HuH-7 (cell line): ENCODE data around the gene CLASP1.

ENCODE experiments used
- DNase-seq: peaks from one replicate; pipeline ENCODE4 v3.0.0; 2011; ENCODE audit warnings: low spot score

CLASP1 gene

GRCh38 chr2:121539750-121540469 is 109.4 kb downstream of the CLASP1 start:
- no peak for DNase-seq

- DNase-seq, result no peak
These were observed 112.3 kb downstream of the CLASP1 start for GRCh38 chr2:121536850-121537557.

GRCh38 chr2:121536347-121536746 is 112.9 kb downstream of the CLASP1 start:
- no peak for DNase-seq

DNA sequence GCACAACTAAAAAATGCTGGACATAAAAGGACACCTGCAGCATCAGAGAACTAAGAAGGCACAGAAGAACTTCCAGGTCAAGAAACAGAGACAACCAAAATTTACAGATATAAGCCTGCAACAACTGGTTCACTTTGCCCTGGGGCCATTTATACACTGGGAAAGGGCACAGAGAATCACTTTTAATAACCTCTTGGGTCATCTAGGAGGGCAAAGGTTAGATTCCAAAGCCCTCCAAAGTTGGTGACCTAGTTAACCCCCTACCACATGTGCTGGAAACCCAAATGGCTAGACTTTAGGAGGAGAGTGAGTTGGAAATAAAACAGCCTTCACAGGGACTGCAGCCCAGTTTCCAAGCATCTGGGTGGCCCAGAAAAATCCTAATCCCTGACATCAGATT is 115.3 kb downstream of the CLASP1 start:
- DNase-seq, result no peak

GRCh38 chr2:121532894-121533293 is 116.4 kb downstream of the CLASP1 start:
- no peak for DNase-seq

DNA sequence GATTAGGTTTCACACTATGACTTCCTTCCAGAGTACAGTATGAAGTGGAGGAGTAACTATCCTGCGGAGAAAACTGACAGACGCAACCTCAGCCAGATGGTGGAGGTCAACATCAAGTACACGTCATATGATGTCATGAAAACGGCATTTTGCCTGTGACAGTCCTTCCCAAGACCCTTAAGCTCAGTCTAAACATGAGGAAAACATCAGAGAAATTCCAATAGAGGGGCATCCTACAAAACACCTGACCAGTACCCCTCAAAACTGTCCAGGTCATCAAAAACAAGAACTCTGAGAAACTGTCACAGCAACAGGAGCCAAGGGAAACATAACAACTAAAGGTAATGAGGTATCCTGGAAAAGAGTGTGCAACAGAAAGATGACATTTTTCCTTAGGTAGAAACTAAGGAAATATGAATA is 116.9 kb downstream of the CLASP1 start:
- DNase-seq, result no peak

- peak; percentile 67 for DNase-seq
These were observed 119.0 kb downstream of the CLASP1 start for GRCh38 chr2:121530212-121530705.

DNA sequence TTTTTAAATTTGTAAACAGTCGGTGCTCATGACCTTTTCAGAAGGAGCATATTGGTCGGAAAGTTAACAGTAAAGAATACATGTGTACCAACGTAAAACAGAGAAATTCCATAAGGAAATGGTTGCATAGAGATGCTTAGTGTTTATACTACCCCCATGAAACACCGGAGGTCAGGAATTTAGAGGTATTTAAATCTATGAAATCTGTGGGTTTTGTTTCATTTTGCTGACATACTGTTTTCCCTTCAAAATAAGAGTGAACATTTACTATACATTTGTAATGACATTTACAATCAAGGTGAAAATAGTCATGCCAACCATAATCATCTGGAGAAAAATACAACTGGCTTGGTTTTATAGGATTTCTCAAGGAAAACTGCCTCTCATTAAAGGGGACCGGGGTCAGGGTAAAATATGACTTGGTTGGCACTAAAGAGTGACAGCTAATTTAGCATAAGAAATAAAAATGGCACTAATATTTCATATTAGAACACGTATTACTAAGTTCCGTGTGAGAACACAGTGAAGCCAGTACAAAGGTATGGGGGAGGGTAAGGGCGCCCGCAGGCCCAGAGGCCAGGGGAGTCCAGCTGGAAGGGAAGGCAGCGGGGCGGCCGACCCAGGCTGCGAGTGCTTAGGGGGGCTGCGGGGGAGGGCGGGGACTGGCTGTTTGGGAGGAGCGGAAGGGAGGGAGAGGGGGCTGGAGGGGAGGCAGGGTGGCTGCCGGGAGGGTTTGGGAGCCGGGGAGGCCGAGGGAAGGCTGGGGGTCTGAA is 119.6 kb downstream of the CLASP1 start:
- DNase-seq, result peak; percentile 30

- DNase-seq, result no peak
These were observed 122.1 kb downstream of the CLASP1 start for GRCh38 chr2:121527009-121527682.

GRCh38 chr2:121524685-121525425 is 124.4 kb downstream of the CLASP1 start:
- no peak for DNase-seq

GRCh38 chr2:121521359-121521758 is 127.9 kb downstream of the CLASP1 start:
- no peak for DNase-seq

DNA sequence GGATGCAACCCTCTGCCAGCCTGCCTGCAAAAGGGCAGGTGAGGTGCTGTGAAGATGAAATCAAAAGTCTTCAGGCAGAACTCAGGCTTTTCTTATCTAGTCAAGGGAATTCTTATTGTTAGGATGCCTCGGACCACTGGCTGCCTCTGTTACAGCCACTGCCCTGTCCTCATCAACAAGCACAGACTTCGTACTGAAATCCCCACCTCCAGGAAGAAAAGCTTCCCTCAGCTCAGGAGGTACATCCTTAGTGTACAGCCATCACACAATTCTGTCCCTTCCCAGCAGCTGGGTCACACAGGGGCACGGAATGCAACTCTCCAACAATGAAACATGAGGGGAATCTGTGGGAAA is 128.6 kb downstream of the CLASP1 start:
- no peak for DNase-seq

DNA sequence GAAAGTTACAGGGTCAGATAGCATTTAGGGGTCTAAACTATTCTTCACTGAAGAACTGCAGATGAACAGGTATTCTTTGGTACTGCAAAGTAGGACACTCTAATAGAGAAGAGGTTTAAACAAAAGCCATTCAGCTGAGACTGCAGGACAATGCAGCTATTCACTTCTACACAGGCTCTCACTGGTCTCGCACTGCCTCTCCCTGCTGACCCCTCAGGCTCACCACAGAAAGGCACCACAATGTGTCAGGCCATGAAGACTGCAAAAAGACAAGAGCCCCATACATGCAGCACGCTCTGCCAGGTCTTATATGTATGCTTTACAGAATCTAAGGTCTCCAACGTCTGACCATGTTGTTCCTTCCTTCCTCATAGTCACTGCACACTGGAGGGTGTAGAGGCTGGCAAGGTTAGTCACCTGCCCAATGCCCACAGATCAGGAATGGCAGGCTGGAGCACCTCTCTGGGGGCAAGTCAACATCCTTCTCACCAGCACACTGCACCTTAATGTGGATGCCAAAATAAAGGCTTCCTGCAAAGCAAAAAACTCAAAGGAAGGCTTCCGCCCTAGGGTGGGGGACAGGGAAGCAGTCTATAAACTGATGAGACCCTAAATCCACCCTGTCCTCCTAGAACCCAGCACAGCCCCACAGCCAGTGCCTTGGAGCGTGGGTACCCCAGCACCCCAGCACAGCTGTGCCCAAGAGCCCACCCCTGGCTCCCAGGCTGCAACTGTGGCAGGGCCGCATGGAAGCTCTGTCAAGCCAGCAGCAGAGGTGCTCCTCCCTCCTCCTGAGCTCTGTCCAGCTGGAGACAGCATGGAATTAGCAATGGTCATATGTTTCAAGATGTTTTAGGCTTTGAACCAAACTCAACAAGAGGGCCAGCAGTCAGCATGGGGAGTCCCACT is 129.3 kb downstream of the CLASP1 start:
- no peak for DNase-seq

GRCh38 chr2:121519153-121519552 is 130.1 kb downstream of the CLASP1 start:
- no peak for DNase-seq

DNA sequence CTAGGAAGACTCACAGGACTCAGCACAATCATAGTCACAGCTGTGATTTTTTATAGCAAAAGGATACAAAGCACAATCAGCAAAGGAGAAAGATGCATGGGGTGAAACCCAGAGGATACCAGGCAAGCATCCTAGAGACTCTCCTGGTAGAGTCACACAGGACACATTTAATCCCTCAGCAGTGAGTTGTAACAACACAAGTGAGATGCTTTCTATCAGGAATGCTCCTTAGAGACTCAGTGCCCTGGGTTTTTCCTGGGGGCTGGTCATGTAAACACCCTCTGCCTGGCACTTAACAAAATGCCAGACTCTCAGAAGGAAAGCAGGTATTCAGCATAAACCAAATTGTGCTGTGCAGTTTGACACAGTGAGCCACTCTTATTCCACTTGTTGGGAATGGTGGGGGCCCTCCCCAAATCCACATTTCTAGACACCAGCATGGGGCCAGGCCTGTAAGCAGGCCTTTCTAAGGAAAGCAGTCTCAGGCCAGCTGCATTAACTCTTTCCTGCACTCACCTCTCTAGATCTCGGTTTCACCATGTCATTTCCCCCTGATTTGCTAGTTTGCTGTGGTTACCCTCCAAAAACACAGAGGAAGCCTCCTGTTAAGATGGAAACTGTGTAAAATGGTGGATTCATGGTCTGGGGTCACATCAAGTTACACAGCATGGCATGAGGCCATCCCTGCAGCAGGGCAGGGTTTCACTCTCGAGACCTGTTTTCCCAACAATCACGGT is 135.5 kb downstream of the CLASP1 start:
- no peak for DNase-seq

DNA sequence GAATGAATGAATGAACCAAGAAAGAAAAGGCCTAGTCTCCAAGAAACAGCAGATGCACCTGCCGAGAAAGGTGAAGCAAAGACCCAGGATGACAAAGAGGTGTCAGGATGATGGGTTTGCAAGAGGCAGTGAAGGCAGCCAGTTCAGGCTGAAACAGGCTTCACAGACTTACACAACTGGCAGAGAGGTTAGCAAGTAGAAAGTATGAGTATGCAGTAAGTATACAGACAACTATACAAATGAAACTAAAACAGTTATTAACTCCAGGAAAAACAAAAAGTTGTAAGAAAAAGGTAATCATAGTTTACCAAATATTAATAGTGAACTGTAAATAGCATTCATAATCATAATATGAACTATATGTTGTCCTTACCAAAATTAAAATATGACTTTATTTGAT is 138.4 kb downstream of the CLASP1 start:
- no peak for DNase-seq

DNA sequence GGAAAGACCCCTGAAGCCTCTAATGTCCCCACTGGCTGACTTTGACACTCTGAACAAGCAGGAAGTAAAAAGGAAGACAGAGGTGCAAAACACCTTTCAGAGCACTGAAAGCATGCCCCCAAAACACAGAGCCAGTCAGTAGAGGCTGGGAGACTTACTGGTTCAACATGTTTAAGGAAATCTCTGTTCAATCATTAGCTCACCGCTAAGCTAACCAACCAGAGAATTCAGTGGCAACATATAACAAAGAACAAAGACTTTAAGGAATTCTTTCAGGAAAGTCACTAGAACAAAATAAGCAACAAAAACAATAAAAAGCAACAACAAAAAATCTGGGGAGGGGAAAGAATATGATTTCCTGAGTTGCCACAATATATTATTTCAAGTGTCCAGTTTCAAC is 142.6 kb downstream of the CLASP1 start:
- DNase-seq, result no peak

DNA sequence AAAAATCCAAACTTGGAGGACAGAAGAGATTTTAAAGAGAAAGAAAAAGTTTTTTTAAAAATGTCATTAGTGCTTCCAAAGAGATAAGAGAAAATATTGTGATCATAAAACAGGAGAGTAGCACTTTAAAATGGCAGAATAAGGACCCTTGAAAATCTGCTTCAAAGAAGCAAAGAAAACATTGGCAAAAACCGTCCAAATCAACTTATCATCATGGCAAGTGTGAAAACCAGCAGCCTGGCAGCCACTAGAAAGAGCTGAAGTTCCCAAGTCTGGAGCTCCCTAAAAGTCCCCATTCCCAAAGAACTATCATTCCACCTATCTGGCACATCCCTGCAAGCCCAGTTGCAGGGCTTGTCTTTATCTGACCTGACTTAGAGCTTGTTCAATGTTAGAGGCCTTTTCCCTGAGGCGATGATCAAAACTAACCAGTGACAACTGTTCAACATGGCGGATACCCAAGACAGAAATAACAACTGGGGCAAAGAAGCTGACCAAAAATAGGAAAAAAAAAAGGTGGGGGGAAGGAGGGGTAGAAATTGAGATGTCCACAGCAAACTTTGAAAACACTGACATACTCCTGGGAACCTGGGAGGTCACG is 143.2 kb downstream of the CLASP1 start:
- no peak for DNase-seq

DNA sequence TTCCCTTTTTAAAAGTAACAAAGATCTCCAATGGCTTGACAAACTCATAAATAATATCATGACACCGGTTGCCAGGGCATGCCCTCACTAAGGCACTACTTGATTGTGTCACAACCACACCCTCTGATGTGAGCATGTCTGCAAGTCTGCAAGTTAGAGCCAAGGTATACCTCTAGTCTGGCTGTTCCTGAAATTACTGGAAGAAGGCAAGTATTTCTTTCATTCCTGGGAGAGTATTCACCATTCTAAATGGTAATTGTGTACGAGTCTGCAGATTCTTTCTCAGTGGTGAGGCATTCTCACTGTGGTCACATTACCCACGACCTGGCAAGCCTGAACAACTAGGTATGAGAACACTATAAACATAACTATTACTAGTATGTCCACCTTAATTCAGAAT is 144.3 kb downstream of the CLASP1 start:
- no peak for DNase-seq
